Stimulated activated CD8-positive, alpha-beta memory T cell treated with anti-CD3 and anti-CD28 coated beads, Interleukin-12 subunit alpha, Interleukin-12 subunit beta, amount 100 ng/mL, for 24 hours (primary cell): ENCODE data around the gene SLC25A33.

Experiments
- DNase-seq: peaks from one replicate; pipeline ENCODE4 v3.0.0-alpha.2; 2020; ENCODE audit errors: extremely low read depth

The SLC25A33 gene

DNA sequence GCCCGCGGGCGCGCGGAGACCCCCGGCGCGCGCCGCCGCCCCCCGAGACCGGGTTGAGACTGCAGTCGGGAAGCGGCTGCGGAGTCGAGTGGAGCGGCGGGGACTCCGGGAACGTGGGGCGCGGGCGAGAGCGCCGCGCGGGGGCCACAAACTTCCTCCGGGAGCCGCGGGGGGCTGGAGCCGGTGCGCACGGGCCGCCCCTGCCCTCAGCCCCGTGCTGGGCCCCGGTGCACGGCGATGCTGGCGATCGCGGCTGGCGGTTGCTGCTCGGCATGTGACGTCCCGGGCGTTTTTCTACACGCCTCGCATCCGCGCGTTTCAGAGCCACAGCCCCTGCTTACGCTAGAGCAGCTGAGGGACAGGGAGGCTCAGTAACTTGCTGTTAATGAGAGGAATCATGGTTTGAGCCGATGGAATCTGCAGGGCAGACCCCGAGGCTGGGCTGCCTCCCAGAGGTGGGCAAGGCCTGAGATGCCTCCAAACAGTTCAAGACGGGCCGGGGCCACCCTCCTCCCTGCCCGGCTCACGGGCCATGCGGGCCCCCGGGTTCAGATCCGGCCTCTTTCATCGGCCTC, 50.0 kb downstream of the SLC25A33 start:
- DNase-seq = no peak

DNA sequence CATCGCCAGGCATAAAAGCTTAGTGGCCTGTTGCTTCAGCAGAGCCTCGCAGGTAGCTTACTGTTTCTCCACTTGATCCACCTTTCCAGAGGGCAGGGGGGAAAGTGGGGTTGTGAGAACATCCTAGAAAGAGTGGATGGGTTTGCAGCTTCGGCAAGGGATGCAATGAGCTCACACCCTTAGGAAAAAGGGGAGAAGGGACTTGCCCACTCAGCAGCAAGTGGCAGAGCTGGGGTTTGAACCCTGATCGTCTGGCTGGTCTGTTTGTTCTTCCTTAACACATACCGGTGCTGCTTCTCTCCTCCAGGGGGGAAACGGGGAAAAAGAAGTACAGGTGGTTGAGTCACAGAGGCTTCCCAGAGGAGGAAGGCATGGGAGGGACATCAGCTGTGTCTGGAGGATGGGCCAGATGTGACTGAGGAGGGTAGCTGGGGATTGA, 50.5 kb downstream of the SLC25A33 start:
- no peak for DNase-seq

DNA sequence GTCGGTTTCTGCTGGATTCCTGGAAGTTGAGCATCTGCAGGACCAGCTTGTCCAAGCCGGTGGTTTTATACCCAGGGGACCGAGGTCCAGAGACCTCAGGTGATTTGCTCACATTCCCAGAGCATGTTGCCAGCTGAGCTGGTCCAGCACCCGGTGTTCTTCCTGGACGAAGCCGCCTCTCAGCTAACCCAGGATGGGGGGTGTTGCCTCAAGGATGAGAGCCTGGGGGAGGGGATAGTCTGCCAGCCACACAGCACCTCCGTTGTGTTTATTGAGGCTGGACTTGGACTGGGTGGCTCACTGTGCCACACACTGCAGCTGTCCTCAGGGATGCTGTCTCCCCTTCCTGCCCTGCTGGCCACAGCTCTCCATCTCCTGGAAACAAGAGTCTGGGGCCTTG, 50.9 kb downstream of the SLC25A33 start:
- no peak for DNase-seq

DNA sequence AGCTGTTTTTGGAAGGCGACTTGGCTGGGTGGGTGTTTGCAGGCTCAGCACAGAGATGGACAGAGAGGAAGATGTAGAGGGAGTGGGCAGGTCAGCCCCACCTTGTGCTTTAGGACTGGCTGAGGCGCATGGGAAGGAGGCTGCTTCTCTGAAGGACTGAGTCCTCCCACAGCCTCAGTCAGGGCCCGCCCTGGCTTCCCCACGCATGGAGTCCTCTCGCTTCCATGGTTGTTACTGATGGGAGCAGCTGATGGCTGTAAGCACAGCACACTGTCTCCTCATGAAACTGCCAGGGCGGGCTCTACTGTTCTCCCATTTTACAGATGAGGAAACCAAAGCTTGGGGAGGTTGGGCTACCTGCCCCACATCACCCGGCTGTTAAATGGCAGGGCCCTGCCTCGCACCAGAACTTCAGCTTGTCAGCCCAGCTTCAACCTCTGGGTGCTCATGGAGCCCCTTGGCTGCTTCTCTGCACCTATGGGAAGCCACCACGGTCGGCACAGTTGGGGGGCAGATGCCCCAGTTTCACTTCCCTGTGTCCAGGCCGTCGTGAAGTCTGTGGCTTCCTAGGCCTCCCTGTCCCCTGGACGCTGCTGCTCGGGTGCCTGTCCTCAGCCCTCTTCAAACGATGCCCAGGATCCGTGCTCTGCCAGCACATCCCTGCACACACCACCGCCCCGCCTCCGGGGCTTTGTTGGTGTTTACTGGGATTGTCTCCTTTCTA, 51.8 kb downstream of the SLC25A33 start:
- no peak for DNase-seq

DNA sequence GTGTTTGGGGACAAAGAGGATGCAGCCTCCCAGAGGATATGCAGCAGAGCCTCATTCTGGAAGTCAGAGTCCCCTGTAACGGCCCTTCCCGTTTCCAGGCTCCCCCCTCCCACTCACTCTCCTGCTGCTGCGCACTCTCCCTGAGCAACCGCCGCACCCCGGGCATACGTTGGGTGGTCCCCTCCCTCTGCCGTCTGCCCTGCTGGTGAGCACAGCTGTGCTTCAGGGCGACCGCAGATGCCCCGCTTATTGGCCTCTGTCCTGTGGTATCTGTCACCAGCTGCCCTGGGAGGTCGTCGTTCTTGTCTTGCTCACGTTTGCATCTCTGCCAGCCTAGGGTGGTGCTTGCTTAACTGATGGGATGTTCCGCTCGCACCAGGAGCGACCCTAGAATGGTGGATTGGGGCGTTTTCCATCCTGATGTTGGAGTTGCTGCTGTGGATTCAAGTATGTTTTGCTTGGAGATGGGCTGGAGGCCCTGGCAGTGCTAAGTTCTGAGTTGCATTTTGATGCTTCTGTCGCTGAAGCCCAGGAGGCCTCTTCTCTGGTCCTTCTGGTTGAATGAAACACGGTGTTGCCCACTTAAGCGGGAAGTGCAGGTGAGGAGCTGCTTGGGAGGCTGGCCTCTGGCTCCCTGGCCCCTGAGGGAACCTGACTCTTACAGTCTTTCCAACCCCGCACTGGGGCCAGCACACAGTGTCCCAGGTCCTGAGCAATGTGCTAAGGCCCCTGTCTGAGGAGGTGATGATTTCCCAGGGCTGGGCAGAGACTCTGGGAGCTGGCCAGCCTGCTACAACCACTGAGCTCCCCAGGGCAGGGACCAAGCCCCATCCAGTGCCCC, 52.6 kb downstream of the SLC25A33 start:
- no peak for DNase-seq

DNA sequence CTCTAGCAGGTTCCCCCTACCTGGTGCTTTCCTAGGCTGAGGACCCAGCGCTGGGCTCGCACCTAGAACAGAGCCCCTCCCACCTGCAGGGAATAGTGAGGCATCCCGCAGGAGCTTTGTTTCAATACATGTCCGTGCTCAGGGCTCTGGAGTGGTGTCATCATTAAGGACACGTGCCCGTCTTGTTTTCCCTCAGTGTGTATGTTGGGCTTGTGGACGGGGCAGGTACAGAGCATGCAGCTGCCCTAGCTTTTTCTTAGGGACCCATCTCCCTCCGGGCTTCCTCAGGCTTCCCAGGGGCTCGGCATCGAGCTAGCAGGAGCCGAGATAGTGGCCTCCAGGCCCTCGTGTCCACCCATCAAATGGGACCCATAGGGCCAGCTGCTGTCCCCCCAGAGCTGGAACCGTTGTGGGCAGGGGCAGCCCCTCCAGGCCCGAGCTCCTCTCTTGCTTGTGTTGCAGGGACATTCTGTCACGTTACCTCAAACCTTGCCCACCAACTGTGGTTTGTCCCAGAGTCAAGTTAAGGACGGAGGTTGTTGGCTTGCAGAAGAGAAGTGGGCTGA, 53.3 kb downstream of the SLC25A33 start:
- no peak for DNase-seq

DNA sequence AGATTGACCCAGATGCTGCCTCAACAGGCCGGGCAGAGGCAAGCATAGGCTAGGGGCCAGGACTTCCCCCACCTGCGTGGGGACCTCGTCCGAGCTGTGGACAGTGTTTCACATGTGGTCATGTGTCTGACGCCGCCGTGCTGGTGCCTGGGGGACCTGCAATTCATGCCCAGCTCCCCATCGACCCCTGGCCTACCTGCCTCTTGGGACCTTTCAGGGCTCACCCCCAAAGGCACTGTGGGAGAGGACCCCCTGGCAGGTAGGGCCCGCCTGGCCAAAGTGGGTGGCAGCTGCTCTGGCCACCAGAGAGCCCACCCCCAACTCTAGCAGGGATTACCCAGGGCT, 53.9 kb downstream of the SLC25A33 start:
- DNase-seq = no peak

DNA sequence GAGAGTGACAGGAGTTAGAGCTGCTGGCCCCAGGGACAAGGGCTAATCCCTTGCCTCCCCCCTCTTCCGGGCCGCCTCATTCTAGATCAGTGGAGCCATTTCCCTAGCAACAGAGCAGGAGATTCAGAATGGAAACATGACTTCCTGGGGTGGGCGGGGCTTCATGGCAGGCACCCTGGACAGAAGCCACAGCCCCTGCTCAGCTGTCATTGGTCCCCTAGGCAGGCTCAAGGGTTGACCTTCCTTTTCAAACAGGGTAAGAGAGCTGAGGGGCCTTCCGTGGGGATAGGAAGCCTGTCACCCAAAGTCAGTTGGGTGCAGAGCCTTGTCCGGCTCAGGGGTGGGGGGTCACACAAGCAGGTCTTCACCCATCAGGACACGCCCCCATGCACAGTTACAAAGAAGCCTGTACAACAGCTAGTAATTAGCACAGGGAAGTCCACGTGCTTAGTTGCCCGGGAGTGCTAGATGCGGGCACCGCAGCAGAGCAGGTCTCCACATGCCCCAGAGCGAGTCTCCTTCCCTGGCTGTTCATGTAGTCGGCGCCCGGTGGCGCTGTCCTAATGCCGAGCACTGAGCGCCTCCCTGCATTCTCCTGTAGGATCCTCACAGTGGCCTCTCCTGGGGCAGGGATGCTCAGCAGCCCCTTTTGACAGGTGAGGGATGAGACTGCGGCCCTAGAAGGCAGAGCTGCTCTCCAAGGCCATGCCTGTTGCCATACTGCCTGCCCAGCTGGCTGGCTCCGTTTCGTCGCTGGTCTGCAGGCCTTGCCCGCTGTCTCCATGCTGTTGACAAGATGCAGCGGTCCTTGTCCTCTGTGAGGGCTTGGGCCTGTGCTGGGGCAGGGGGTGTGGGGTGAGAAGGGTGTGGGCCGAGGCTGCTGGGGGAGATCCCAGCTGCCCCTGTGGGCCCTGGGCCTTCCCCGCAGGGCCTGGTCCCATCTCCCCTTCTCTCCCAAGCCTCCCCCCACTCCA, 54.5 kb downstream of the SLC25A33 start:
- DNase-seq = no peak

DNA sequence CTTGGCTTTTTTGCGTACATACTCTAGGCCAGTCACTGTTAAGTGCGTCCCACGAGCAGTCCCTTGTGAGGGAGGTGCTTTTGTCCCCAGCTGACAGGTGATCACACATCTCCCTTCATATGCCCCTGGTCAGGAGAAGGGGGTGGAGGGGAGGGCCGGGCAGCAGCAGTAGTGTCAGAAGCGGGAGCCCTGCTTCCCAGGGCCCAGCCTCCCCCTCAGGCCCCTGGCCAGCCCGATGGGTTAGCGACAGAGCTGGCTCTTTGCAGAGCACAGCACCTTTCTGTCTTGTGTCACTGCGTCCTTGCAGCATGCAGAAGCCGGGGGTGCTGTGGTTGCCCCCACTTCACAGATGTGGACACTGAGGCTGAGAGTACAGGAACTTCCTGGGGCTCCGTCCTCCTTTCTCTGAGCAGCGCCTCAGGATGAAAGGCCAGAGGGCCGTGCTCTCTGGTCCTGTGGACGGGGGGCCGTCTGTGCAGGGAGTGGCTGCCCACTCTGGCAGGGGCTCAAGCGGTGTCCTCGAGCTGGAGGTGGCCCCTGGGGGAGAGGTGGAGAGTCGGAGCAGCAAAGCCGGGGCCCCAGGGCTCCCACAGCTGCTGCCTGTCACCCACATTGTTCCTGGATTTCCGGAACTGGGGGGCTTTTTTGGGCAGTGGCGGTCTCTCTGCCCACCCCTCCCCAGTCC, 55.3 kb downstream of the SLC25A33 start:
- DNase-seq = no peak

DNA sequence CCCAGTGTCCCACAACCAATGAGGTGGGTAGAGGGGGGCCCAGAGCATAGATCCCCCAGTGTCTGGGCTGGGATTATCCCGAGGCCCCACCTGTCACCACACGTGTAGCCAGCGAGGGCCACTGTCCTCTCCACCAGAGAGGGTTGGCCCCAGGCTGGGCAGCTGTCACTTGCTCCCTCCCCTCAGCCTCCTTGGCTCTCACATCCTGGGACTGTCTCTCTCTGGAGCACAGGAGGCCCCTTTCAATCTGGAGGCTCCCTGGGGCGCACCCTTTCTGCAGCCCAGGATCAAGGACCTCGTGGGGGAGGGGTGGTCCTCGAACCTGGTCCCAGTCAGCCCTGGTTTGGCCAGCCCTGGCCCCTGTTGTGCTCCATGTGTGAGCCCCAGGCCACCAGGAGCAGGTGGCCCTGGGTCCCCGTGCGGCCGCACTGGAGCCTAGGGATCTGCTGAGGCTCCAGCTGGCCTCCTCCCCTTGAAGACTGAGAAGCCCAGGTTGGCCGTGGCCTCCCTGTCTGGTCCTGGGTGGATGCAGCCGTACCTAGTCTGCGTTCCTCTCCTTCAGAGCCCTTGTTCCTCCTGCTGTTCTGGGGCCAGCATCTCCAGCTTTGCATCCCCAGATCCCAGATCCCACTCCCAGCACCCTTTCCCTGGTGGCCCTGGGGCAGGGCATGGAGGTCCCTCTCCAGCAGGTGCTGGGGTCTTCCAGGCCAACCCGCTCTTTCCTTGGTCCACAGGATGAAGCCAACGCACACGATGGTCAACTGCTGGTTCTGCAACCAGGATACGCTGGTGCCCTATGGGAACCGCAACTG, 56.1 kb downstream of the SLC25A33 start:
- DNase-seq = no peak

DNA sequence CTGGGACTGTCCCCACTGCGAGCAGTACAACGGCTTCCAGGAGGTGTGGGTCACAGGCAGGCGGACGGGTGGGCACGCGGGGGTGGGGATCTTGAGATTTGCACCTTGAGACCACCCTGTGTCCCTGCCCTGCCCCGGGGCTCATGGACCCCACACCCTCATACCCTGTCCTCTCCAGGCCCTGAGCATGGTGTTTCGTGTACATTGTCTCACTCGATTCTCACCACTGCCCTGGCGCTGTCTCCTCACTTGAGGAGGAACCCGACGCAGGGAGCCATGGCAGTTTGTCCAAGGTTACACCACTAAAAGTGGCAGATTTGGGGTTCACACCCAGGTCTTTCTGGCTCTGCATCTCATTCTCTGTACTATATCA, 56.7 kb downstream of the SLC25A33 start:
- DNase-seq = no peak

DNA sequence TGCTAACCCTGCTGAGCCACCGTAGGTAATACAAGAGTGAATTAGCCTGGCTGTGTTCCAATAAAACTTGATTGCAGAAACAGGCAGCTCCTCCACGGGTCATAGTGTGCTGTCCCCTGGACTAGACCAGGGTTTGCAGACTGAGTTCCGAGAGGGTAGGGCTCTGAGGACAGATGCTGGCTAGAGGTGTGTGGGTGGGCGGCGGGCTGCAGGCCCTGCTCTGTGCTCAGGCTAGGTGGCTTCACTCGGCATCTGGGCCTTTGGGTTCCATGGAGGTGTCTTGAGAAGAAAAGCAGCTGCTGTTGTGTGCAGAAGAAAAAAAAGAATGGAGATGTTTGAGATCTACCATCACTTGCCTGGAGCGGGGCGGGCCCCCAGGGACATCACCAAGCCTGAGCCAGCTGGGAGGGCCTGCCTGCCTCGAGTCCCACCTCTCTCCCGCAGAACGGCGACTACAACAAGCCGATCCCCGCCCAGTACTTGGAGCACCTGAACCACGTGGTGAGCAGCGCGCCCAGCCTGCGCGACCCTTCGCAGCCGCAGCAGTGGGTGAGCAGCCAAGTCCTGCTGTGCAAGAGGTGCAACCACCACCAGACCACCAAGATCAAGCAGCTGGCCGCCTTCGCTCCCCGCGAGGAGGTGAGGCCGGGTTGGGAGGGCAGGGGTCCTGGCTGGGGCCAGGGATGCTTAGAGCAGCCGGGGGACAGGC, 57.3 kb downstream of the SLC25A33 start:
- DNase-seq = no peak

DNA sequence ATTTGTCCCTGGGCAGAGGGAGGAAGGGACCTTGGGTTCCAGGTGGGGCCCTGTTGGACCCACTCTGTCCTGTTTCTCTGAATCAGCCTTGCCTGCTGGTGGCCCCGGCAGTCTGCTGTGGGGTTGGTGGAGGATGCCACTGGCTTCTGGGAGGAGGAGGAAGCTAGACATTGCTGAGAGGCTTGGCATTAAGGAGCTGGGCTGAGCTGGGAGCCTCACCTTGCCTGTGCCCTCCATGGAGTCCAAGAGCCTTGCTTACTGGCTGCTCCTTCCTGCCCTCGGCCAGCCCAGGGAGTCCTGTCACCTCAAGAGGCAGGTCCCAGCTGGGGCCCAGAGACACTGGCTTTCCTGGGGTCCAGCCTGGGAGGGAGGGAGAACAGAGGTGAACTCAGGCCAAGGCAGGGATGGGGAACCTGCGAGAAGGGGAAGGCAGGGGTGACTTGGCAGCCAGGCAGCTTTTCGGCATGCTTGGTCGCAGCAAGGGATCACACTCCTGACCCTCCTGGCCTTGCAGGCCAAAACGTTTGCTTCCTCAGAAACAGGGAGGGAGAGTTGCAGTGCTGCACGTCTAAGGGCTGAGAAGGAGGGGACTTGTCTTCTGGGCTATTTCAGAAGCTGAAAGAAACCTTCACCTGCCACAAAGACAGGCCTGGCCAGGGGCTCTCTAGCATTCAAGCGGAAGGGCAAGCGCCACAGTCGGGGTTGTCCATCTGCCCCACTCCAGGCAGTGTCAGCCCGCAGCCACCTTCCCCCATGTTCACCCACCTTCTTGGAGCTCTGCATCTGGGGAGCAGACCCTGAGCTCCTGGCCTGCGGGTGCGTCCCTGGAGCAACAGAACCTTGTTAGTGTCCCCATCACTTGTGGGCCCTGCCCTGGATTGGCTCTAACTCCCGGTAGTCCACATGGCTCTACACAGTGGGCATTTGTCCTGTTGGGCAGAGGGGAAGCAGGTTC, 58.4 kb downstream of the SLC25A33 start:
- no peak for DNase-seq

DNA sequence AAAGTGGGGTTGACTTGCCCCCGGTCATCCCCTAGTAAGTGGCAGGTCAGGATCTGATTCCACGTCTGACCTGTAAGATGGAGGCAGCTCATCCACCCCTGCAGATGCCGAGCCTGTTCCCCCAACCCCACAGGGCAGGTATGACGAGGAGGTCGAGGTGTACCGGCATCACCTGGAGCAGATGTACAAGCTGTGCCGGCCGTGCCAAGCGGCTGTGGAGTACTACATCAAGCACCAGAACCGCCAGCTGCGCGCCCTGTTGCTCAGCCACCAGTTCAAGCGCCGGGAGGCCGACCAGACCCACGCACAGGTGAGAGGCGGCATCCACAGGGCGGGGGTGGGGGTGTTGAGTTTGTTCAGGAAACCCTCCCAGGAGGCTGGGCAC, 59.0 kb downstream of the SLC25A33 start:
- DNase-seq = no peak

DNA sequence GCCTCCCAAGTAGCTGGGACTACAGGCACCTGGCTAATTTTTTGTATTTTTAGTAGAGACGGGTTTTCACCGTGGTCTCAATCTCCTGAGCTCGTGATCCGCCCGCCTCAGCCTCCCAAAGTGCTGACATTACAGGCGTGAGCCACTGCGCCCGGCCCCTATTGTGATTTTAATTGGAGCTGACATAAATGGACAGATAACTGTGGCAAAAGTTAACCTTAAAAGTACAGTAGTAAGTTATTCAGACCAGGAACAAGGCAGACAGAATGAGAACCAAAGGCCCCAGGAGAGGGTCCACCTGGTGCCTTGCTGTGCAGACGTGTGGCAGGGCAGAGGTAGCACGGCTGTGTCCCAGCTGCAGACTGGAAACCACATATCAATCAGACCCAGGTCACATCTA, 60.5 kb downstream of the SLC25A33 start:
- no peak for DNase-seq

DNA sequence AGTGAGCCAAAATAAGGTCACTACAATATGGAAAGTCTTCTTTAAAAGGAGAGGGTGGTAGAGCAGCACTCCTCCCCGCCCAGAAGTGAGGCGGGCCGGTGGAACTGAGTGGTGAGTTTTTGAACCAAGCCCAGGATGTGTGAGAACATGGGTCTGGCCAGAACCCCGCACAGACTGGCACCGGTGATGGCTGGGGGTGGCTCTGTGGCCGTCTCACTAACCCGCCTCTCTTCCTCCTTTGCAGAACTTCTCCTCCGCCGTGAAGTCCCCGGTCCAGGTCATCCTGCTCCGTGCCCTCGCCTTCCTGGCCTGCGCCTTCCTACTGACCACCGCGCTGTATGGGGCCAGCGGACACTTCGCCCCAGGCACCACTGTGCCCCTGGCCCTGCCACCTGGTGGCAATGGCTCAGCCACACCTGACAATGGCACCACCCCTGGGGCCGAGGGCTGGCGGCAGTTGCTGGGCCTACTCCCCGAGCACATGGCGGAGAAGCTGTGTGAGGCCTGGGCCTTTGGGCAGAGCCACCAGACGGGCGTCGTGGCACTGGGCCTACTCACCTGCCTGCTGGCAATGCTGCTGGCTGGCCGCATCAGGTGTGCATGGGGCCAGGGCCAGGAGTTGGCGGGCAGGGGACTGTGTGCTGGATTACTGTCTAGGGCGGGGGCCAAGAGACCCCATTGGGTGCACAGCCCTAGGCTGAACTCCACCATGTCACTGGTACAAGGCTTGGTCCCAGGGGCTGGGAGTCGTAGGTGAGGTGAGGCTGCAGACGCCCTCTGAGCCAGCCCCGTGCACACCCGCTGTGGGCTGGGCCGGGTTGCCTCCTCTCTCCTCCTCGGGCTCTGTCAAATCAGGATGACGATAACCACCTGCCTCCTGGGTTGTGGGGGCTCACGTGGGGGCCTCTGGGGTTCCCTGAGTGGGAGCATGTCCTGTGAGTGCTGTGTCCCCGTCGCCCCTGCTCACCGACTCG, 61.9 kb downstream of the SLC25A33 start:
- no peak for DNase-seq
